ENCODE data around the gene GNAT1. TPM values are rescaled to one million over a fixed set of nuclear protein-coding genes. Genes with fewer than 3 reads are reported as not detected.

Gene GNAT1
- total RNA-seq, 4 donors from 2014 or later = not detected

DNA sequence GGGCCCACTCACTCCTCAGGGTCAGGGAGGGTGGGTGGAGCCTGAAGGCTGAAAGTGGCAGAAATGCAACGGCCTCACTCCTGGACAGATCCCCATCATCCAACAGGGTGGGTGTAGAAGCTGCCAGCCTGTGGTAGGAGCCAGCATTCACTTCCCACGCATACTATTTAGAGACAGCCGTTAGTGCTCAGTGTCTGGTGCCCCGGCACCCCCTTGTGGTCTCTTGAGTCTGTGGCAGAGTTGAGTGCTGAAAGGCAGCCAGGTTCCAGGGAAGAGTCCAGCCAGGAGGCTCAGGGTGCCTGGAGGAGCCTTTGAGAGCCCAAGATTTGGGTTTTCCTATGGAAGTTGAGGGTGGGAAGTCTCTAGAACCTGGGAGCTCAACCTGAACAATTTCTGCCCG lies 2.1 kb upstream of the GNAT1 start:
- peaks cover 0 to 25% (median 12%) of the 10 kb centered on the region in 3 donors for H3K4me1 ChIP-seq

DNA sequence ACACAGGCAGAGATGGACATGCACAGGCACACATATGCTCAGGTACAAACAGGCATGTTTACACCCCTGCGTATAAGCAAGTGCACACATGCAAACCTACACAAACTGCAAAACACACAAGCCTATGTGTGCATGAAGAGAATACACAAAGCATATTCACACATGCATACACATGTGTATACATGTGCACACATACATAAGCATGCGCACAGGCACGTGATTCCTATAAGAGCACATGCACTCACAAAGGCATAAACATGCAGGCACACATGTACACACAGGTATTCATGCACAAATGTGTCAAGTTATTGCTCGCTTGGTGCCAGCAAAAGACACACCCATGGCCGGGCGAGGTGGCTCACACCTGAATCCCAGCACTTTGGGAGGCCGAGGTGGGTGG lies 1.4 kb upstream of the GNAT1 start:
- Histone ChIP-seq H3K36me3 (peaks cover 0 to 29% of the 10 kb centered on the region in 2 donors), H3K9me3 (no peaks in the 10 kb centered on the region), H3K4me3 (no peak overlapping the region), H3K27ac (no peak overlapping the region), H3K27me3 (peaks cover 37% of the 10 kb centered on the region), H3K4me1 (peaks cover 0 to 32% (median 15%) of the 10 kb centered on the region in 3 donors)
- TF ChIP-seq EP300 (IDR thresholded peaks at IDR 0.05) (no peak), POLR2AphosphoS5 (IDR thresholded peaks at IDR 0.05) (no peak), POLR2A (IDR thresholded peaks at IDR 0.05) (no peak)
- TF ChIP-seq, protein P1, sequence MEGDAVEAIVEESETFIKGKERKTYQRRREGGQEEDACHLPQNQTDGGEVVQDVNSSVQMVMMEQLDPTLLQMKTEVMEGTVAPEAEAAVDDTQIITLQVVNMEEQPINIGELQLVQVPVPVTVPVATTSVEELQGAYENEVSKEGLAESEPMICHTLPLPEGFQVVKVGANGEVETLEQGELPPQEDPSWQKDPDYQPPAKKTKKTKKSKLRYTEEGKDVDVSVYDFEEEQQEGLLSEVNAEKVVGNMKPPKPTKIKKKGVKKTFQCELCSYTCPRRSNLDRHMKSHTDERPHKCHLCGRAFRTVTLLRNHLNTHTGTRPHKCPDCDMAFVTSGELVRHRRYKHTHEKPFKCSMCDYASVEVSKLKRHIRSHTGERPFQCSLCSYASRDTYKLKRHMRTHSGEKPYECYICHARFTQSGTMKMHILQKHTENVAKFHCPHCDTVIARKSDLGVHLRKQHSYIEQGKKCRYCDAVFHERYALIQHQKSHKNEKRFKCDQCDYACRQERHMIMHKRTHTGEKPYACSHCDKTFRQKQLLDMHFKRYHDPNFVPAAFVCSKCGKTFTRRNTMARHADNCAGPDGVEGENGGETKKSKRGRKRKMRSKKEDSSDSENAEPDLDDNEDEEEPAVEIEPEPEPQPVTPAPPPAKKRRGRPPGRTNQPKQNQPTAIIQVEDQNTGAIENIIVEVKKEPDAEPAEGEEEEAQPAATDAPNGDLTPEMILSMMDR (IDR thresholded peaks at IDR 0.05) = no peak
- 76 to 93% methylated on average over 4 to 5 of the region's 7 CpGs for WGBS, 2 donors (ENCODE audit: low coverage in 1 of 2)
- no peak for ATAC-seq

More for the DNA sequence above, 2.1 kb upstream of the GNAT1 start:
- no peak overlapping the region for H3K4me3 ChIP-seq
- no peak overlapping the region for H3K27ac ChIP-seq
- H3K36me3 ChIP-seq = peaks cover 0 to 35% of the 10 kb centered on the region in 2 donors
- peak; percentile 75 for ATAC-seq
- TF ChIP-seq POLR2AphosphoS5 (IDR thresholded peaks at IDR 0.05) (peak; percentile 21), EP300 (IDR thresholded peaks at IDR 0.05) (no peak), POLR2A (IDR thresholded peaks at IDR 0.05) (no peak)
- TF ChIP-seq, protein P1 (IDR thresholded peaks at IDR 0.05) = peak in 3 of 4 experiments; percentile 87 to 90 (median 88)
- peaks cover 30% of the 10 kb centered on the region for H3K27me3 ChIP-seq
- 5% methylated on average over 4 of the region's 5 CpGs; no CpG with 5 or more reads in 1 of the 2 donors for WGBS, 2 donors (ENCODE audit: low coverage in 1 of 2)
- no peaks in the 10 kb centered on the region for H3K9me3 ChIP-seq

DNA sequence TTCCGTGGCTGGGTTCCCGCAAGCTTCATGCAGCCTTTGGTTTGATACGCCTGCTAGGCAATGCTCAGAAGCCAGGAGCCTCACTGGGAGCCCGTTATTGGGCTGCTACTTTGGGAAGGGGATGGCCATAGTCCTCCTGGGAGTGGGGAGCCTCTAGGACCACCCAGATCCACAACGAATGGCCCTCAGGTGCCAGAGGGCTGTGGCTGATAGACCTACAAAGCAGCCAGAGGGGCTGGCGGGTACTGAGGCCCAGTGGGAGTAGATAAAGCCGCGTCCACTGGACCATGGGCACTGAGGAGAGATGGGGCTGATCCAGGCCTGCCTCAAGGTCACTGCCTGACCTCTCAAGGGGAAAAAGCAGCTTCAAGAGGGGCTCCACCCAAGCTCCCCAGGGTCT lies 714 bp downstream of the GNAT1 start:
- Histone ChIP-seq H3K4me1 (peaks cover 0 to 34% (median 15%) of the 10 kb centered on the region in 3 donors), H3K27ac (no peak overlapping the region), H3K4me3 (no peak overlapping the region), H3K9me3 (no peaks in the 10 kb centered on the region), H3K36me3 (peaks cover 0 to 10% of the 10 kb centered on the region in 2 donors), H3K27me3 (peaks cover 52% of the 10 kb centered on the region)
- ATAC-seq = no peak
- WGBS, 2 donors (ENCODE audit: low coverage in 1 of 2) = no CpG with 5 or more reads among the region's 8 CpGs
- TF ChIP-seq, protein P1 (IDR thresholded peaks at IDR 0.05) = no peak
- no peak for TF ChIP-seq EP300 (IDR thresholded peaks at IDR 0.05)
- no peak for TF ChIP-seq POLR2A (IDR thresholded peaks at IDR 0.05)
- no peak for TF ChIP-seq POLR2AphosphoS5 (IDR thresholded peaks at IDR 0.05)

DNA sequence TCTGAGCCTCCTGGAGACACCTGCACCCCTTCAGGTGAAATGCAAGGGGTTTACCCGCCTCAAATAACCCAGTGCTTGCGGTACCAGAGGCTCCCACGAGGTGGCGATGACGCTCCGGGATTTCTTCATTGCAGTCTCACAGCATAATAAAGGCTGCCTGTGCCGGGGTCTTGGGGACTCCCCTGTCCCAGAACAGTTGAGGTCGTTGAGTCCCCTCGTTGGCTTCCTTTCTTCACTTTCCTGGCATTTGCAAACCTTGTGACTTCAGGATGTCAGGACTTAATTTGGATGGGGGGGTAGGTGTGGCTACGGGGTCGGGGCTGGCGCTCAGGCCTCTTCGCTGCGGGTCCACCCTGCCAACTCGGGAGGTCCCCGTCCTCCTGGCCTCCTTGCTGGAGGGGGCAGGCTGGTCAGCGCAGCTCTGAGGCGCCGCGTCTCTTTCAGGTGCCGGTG lies 1.3 kb downstream of the GNAT1 start:
- peaks cover 55% of the 10 kb centered on the region for H3K27me3 ChIP-seq
- ATAC-seq = no peak
- WGBS, 2 donors (ENCODE audit: low coverage in 1 of 2) = no CpG with 5 or more reads among the region's 21 CpGs
- H3K4me3 ChIP-seq = no peak overlapping the region
- H3K36me3 ChIP-seq = peaks cover 0 to 8% of the 10 kb centered on the region in 2 donors
- H3K9me3 ChIP-seq = no peaks in the 10 kb centered on the region
- no peak overlapping the region for H3K27ac ChIP-seq
- peaks cover 0 to 34% (median 15%) of the 10 kb centered on the region in 3 donors for H3K4me1 ChIP-seq
- TF ChIP-seq, protein P1 (IDR thresholded peaks at IDR 0.05) = peak; percentile 87 to 92 (median 92)
- TF ChIP-seq POLR2A (IDR thresholded peaks at IDR 0.05) = no peak
- TF ChIP-seq POLR2AphosphoS5 (IDR thresholded peaks at IDR 0.05) = no peak

DNA sequence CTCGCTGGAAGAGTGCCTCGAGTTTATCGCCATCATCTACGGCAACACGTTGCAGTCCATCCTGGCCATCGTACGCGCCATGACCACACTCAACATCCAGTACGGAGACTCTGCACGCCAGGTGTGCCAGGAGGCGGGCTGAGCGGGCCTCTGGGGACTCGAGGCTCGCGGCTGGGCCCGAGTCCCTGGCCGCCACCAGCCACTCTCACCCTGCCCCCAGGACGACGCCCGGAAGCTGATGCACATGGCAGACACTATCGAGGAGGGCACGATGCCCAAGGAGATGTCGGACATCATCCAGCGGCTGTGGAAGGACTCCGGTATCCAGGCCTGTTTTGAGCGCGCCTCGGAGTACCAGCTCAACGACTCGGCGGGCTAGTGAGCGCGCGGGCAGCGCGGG lies 1.9 kb downstream of the GNAT1 start:
- no CpG with 5 or more reads among the region's 36 CpGs for WGBS, 2 donors (ENCODE audit: low coverage in 1 of 2)
- Histone ChIP-seq H3K4me1 (peaks cover 0 to 34% (median 15%) of the 10 kb centered on the region in 3 donors), H3K36me3 (peaks cover 0 to 2% of the 10 kb centered on the region in 2 donors), H3K27me3 (peaks cover 60% of the 10 kb centered on the region), H3K9me3 (no peaks in the 10 kb centered on the region), H3K4me3 (no peak overlapping the region), H3K27ac (no peak overlapping the region)
- TF ChIP-seq EP300 (IDR thresholded peaks at IDR 0.05) (no peak), POLR2AphosphoS5 (IDR thresholded peaks at IDR 0.05) (no peak)
- TF ChIP-seq, protein P1 (IDR thresholded peaks at IDR 0.05) = no peak
- ATAC-seq = no peak
